Measurements from ENCODE around the gene PSMF1.

GRCh38 chr20:1150968-1151367, 32.6 kb downstream of the PSMF1 start:
- TF ChIP-seq EP300 (IDR thresholded peaks at IDR 0.05): no peak
- TF ChIP-seq CTCF (IDR thresholded peaks at IDR 0.05): no peak

Data from upper lobe of left lung (tissue), 4 donors.